ENCODE data around the gene PWWP2B.

The PWWP2B gene

DNA sequence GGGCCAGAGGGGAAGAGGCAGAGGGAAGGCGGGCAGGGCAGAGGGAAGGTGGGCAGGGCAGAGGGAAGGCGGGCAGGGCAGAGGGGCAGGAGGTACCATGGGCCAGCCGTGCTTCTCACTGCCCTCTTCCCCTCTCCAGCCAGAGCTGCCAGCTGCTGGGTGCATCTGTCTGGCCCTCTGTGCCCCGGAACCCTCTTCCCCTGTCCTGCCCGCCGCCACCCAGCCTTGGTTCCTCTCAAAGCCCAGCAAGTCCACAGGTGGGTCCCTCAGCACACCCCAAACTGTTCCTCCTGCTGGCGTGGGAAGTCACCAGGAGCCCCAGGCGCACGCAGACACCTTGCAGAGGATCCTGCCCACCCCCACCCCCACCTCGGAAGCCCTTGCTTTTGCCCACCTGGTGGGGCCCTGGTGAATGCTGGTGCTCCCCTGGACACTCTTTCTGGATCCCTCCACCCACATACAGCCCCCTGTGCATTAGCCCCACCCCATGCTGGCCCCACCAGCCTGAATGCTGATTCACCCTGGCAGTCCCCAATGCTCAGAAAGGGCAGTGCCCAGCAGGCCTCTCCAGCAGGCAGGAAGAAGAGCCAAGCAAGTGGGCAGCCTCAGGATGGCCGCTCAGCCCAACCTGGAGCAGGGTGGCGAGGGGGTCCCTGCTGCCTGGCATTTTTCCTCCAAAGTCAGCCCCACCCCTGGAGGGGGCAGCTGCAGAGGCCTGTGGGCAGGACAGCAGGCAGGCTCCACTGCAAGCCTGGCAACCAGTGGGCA lies 1.9 kb upstream of the PWWP2B start:
- DNase-seq: no peak

- DNase-seq: peak; percentile 28 to 56
These were observed 1.1 kb upstream of the PWWP2B start for GRCh38 chr10:132395704-132396493.

- peak; percentile 56 to 71 for DNase-seq
These were observed 435 bp upstream of the PWWP2B start for GRCh38 chr10:132396494-132397035.

GRCh38 chr10:132397671-132398565 lies 918 bp downstream of the PWWP2B start:
- peak in 1 of 2 donors; percentile 38 for DNase-seq

DNA sequence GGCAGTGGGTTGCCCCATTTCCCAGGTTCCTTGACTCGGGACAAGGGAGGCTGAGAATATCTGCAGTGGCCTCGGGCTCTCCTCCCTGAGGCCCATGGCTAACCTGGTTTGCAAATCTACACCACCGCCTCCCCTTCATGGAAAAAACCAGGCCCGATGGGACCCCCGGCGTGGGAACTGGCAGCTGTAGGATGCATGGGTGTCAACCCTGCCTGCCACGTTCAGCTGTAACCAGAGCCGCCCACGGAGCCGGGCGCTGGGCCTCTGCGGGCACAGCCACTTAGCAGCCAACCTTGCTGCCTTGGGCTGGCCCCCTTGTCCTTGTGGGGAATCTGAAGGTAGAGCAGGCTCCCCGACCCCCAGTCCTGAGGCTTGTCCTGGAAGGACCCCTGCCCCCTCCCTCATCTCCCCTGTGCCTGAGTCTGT lies 1.6 kb downstream of the PWWP2B start:
- DNase-seq: no peak

DNA sequence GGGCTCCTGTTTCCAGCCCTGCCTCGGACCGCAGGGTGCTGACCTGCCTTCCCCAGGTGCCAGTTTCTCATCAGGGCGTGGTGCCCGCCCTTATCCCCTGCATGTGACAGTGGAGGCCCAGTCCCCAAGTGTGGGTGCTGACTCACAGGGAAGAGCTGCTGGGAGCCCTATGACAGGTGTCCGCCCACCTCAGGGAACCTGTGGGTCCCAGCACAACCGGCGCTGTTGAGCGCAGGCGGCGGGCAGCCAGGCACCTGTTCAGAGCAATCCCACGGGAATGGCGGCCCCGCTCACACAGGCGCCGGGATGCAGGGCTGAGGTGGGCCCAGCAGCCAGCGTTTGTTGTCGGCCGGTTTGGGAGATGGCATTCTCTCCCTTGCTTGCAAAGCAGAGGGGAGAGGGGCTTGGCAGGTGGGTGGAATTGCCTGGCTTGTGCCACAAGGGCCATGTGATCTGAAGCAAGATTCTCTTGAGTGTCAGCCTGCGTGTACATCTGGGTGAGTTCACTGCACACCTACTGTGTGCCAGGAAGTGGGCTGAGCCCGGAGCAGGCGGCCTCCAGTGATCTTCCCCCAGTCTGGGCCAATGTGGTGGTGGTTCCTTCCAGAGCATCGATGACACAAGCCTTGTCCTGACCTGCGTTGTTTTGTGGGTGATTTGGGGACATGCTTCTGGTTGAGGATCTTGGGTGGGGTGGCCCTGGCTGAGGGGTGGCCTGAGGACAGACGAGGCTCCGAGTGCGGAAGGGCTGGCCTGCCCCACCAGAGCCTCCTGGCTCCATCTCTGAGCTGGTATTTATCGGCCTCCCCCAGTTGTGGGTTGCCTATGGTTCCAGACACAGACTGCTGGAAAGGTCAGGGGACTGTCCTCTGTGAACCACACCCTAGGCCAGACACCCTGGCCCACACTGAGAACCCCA lies 2.4 kb downstream of the PWWP2B start:
- no peak for DNase-seq

DNA sequence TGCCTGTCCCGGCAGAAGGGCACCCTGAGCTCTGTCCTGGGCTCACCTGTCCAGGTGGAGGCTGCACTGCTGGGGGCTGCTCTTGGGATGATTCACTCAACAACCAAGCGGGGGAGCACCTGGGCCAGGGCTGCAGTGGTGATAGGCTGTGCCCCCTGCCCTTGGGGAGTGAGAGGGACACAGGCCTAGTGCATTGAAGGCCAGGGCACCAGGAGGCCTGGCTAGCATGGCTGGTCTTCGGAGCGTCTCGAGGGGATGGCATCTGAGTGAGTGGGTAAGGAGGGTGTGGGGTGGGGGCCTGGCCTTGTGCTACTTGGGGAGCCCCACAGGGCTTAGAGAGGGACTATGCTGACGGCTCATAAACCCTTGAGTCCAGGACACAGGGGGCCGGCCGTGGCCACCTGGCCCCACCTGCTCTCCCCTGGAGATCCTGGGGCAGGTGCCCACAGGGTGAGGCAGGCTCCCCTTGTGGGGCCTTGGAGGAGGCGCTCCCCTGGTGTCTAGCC lies 3.1 kb downstream of the PWWP2B start:
- no peak for DNase-seq

GRCh38 chr10:132400547-132401151 lies 3.6 kb downstream of the PWWP2B start:
- peak in 1 of 2 donors; percentile 20 for DNase-seq

DNA sequence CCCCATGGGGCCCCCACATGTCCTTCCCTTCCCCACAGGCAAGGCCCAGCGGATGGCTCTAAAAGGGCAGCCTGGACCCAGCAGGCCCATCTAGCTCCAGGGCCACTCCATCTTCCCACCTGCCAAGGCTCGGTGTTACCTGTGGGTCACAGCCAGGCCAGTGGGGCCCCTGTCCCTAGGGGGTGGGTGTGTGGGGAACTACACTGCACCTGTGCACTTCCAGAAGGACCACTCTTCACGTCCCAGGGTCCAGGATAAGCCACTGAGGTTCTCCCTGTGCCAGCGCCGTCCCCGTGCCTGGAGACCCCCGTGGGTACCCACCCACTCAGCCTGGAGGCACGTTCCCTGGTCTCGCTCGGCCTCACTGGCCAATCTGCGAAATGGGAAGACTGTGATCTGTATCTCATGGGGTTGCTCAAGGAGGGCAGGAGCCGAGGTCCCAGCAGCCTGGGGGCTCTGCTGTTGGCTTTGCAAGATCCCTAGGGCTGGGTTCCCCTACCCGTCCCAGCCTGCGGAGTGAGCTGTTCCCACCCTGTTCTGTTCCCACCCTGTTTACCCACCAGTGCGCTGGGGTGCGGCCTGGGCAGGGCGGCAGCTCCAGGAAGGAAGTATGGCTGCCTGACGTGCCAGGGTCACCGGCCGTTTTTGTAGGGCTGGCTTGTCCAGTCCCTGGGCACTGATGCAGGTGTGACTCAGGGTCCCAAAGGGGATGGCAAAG lies 4.6 kb downstream of the PWWP2B start:
- DNase-seq: no peak

DNA sequence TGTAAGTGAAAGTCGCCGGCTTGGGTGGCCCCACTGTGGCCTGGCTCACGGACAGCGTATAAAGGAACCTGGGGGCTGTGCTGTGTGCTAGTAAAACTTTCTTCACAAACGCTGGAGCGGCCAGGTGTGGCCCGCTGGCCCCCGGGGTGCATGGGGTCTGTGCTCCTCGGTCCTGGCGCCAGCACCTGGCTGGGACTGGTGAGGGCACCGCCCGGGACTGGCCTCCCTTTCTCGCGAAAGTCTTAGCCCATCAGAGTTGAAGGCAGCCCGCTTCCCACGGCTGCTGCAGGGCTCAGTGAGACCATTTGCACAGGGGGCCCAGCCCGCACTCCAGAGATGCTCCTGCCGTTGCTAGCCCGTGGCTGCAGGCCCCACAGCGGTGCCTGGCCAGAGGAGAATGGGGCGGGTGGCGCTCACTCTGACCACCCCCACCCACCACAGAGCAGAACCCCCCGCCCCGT lies 5.8 kb downstream of the PWWP2B start:
- no peak for DNase-seq

- DNase-seq: no peak
These were observed 6.6 kb downstream of the PWWP2B start for GRCh38 chr10:132403511-132404168.

DNA sequence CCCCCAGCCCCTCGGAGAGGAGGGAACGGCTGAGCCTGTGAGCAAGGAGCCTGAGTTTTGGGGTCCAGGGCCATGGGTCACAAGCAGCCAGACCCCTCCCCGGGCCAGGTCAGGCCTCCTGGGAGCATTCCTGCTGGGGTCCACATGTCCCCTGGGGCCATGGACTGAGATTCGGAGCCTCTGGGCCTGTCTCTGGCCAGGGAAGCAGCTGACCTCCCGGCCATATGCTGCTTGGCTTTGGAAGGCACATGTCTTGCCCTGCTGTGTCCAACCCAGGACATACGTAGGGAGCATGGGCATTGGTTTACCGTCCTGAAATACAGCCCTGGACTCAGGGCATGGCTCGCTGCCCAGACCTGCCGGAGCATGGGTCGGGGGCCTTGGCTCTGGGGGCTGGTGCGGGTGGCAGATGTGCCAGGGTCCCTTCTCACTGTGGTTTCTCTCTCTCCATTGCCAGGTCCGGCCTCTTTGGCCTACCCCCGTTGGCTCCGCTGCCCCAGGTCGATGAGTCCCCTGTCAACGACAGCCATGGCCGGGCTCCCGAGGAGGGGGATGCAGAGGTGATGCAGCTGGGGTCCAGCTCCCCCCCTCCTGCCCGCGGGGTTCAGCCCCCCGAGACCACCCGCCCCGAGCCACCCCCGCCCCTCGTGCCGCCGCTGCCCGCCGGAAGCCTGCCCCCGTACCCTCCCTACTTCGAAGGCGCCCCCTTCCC lies 7.3 kb downstream of the PWWP2B start:
- no peak for DNase-seq

DNA sequence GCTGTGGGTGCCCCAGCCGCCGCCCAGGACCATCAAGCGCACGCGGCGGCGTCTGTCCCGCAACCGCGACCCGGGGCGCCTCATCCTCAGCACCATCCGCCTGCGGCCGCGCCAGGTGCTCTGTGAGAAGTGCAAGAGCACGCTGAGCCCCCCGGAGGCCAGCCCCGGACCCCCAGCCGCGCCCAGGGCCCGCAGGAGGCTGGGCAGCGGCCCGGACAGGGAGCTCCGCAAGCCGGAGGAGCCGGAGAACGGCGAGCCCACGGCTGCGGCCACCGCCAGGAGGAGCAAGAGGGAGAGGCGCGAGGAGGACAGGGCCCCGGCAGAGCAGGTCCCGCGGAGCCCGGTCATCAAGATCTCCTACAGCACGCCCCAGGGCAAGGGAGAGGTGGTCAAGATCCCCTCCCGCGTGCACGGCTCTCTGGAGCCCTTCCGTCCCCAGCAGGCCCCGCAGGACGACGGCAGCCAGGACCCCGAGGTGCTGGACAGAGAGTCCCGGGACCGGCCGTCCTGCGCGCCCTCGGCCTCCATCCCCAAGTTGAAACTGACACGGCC lies 8.0 kb downstream of the PWWP2B start:
- DNase-seq: no peak

DNA sequence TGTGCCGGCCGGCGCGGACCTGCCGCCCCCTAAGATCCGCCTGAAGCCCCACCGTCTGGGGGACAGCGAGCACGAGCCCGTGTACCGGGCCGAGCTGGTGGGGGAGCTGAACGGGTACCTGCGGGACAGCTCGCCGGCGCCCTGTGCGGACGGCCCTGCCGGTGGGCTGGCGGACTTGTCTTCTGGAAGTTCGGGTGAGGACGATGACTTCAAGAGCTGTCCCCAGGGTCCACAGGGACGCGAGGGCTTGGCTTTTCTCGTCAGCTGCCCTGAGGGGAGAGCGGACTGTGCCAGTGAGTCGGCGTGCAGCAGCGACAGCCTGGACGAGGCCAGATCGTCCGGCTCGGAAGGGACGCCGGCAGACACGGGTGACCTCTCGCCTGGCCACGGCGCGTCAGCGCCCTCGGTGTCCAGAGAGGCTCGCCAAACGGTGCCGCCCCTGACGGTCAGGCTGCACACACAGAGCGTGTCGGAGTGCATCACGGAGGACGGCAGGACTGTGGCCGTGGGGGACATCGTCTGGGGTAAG lies 8.5 kb downstream of the PWWP2B start:
- DNase-seq: no peak

DNA sequence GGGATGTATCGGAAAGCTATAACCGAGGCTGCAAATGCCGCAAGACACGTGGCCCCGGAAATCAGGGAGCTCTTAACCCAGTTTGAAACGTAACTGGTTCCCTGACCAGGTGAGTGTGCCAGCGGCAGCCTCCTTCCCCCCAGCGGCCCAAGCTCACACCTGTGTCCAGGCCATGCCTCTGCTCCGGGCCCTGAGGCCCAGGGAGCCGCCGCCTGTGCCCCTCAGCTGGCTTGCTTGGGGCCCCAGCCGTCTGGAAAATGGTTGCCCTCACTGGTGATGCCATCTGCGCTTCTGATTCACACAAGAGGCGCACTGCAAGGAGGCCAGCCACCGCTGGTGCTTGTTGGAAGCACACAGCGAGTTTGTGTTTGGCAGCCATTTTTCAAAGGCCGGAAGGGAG lies 9.2 kb downstream of the PWWP2B start:
- DNase-seq: no peak

- DNase-seq: no peak
These were observed 9.8 kb downstream of the PWWP2B start for GRCh38 chr10:132406750-132407149.

GRCh38 chr10:132407243-132407746 lies 10.3 kb downstream of the PWWP2B start:
- DNase-seq: no peak

- DNase-seq: peak; percentile 49 to 61
These were observed 10.9 kb downstream of the PWWP2B start for GRCh38 chr10:132407846-132408278.

Data from inflammatory macrophage (primary cell).